H1 (cell line): Measurements from ENCODE around the gene TCF4. TPM values are rescaled to one million over a fixed set of nuclear protein-coding genes. Genes with fewer than 3 reads are reported as not detected.

Source experiments
- CTCF ChIA-PET: fragments of 300-600 bp; sonication (Branson Sonifier 250); formaldehyde crosslinking; loops from one replicate; lab custom pipeline; 2021; ENCODE audit not compliant: partially characterized antibody; lab: Charles Lee
- POLR2A ChIA-PET: fragments of 300-600 bp; sonication (Branson Sonifier 250); formaldehyde crosslinking; loops from one replicate; lab custom pipeline; 2021; ENCODE audit warnings: inconsistent platforms; ENCODE audit not compliant: partially characterized antibody; lab: Charles Lee
- DNase-seq, 2 experiments: peaks; one replicate each; pipeline versions ENCODE4 v3.0.0 to v3.0.0-alpha.2; 2010 to 2022; ENCODE audit warnings: low spot score in 2 of 2, low read depth in 1 of 2, mixed read lengths in 1 of 2
- FAIRE-seq: peaks from 2 replicates; lab custom pipeline; 2011; peaks lifted over from hg19 to GRCh38; lab: Jason Lieb, UNC
- H2AFZ ChIP-seq: 2 replicates; pipeline ENCODE4 v1.8.1; 2012; ENCODE audit warnings: low read length, inconsistent platforms
- H2AK5ac ChIP-seq: 2 replicates; pipeline ENCODE4 v1.6.1; 2013; ENCODE audit warnings: low read depth, low read length
- H2BK120ac ChIP-seq: replicated peaks from 2 replicates; pipeline ENCODE3; 2013; ENCODE audit warnings: low read depth, low read length, inconsistent platforms
- H2BK12ac ChIP-seq: 2 replicates; pipeline ENCODE4 v1.6.1; 2013; ENCODE audit warnings: low read depth, low read length
- H2BK15ac ChIP-seq: 2 replicates; pipeline ENCODE4 v1.6.1; 2013; ENCODE audit warnings: low read length
- H2BK20ac ChIP-seq: 2 replicates; pipeline ENCODE4 v1.6.1; 2013; ENCODE audit warnings: low read length
- H2BK5ac ChIP-seq: 2 replicates; pipeline ENCODE4 v1.6.1; 2013; ENCODE audit warnings: low read depth, low read length
- H3K14ac ChIP-seq: 2 replicates; pipeline ENCODE4 v1.6.1; 2013; ENCODE audit warnings: inconsistent platforms; ENCODE audit not compliant: insufficient read length
- H3K18ac ChIP-seq: 2 replicates; pipeline ENCODE4 v1.6.1; 2013; ENCODE audit warnings: low read length; ENCODE audit errors: extremely low read depth
- H3K23ac ChIP-seq: 2 replicates; pipeline ENCODE4 v1.6.1; 2013; ENCODE audit warnings: inconsistent platforms; ENCODE audit not compliant: insufficient read length
- H3K23me2 ChIP-seq: 2 replicates; pipeline ENCODE4 v1.6.1; 2013; ENCODE audit warnings: low read depth, low read length
- H3K27ac ChIP-seq: 2 replicates; pipeline ENCODE4 v1.6.1; 2011; ENCODE audit warnings: low read depth, low read length, inconsistent platforms
- H3K27me3 ChIP-seq, 4 experiments: replicated peaks in 1 of 4; 1 replicate in 1 of 4; 2 replicates in 3 of 4; pipeline versions ENCODE4 v1.6.1 to v1.8.1; 2011 to 2013; ENCODE audit warnings: low read length in 3 of 4, mild to moderate bottlenecking in 3 of 4, inconsistent platforms in 2 of 4, mixed read lengths in 2 of 4, moderate library complexity in 1 of 4; ENCODE audit not compliant: control insufficient read depth in 3 of 4, insufficient read depth in 3 of 4; ENCODE audit errors: extremely low read depth in 1 of 4
- H3K36me3 ChIP-seq, 4 experiments: 2 replicates each; pipeline versions ENCODE4 v1.6.1 to v1.8.1; 2011 to 2013; ENCODE audit warnings: mild to moderate bottlenecking in 4 of 4, low read length in 3 of 4, moderate library complexity in 2 of 4, control low read depth in 1 of 4, inconsistent platforms in 1 of 4; ENCODE audit not compliant: insufficient read depth in 4 of 4, control insufficient read depth in 2 of 4
- H3K4ac ChIP-seq: replicated peaks from 2 replicates; pipeline ENCODE3; 2013; ENCODE audit warnings: low read length, low read depth, mixed read lengths, inconsistent platforms; ENCODE audit not compliant: insufficient read length
- H3K4me1 ChIP-seq, 4 experiments: replicated peaks in 1 of 4; 1 replicate in 1 of 4; 2 replicates in 3 of 4; pipeline versions ENCODE4 v1.6.1 to v1.8.1; 2011 to 2013; ENCODE audit warnings: low read length in 3 of 4, inconsistent platforms in 2 of 4, mixed read lengths in 1 of 4; ENCODE audit not compliant: insufficient read depth in 4 of 4, control insufficient read depth in 3 of 4
- H3K4me2 ChIP-seq, 2 experiments: 2 replicates each; pipeline versions ENCODE4 v1.6.1 to v1.8.1; 2011 to 2013; ENCODE audit warnings: low read depth in 2 of 2, low read length in 2 of 2, control low read depth in 1 of 2, inconsistent platforms in 1 of 2, mild to moderate bottlenecking in 1 of 2; ENCODE audit not compliant: insufficient read depth in 1 of 2
- H3K4me3 ChIP-seq, 4 experiments: fragments of 200-600, 300-600 bp in 1 of 4; sonication (generic), shearing (Covaris generic), sonication (Bioruptor Twin) in 1 of 4; 2 replicates each; pipeline versions ENCODE4 v1.5.1 to v1.8.1; 2011 to 2016; ENCODE audit warnings: low read length in 4 of 4, low read depth in 3 of 4, control low read depth in 2 of 4, inconsistent platforms in 2 of 4, mild to moderate bottlenecking in 2 of 4, mixed read lengths in 1 of 4, moderate library complexity in 1 of 4; ENCODE audit not compliant: insufficient read depth in 2 of 4; ENCODE audit errors: extremely low read depth in 1 of 4
- H3K56ac ChIP-seq: replicated peaks from 2 replicates; pipeline ENCODE3; 2013; ENCODE audit warnings: low read depth, mild to moderate bottlenecking, mixed read lengths, low read length, inconsistent platforms; ENCODE audit not compliant: insufficient read length
- H3K79me1 ChIP-seq: 2 replicates; pipeline ENCODE4 v1.6.1; 2013; ENCODE audit warnings: low read depth, low read length, control low read depth
- H3K79me2 ChIP-seq, 2 experiments: 2 replicates each; pipeline versions ENCODE4 v1.6.1 to v1.8.1; 2012 to 2013; ENCODE audit warnings: low read length in 2 of 2, mild to moderate bottlenecking in 2 of 2, inconsistent platforms in 1 of 2; ENCODE audit not compliant: insufficient read depth in 2 of 2, control insufficient read depth in 1 of 2
- H3K9ac ChIP-seq, 4 experiments: replicated peaks in 1 of 4; 1 replicate in 1 of 4; 2 replicates in 3 of 4; pipeline versions ENCODE4 v1.6.1 to v1.8.1; 2011 to 2013; ENCODE audit warnings: low read depth in 3 of 4, low read length in 3 of 4, control low read depth in 2 of 4, mild to moderate bottlenecking in 2 of 4, moderate library complexity in 2 of 4, inconsistent platforms in 1 of 4; ENCODE audit errors: extremely low read depth in 1 of 4
- H3K9me3 ChIP-seq, 2 experiments: 2 replicates each; pipeline versions ENCODE4 v1.6.1 to v1.8.1; 2012 to 2013; ENCODE audit warnings: mild to moderate bottlenecking in 2 of 2, moderate library complexity in 2 of 2, control low read depth in 1 of 2, inconsistent platforms in 1 of 2, low read depth in 1 of 2, low read length in 1 of 2, mixed read lengths in 1 of 2; ENCODE audit not compliant: insufficient read depth in 2 of 2
- H4K20me1 ChIP-seq, 2 experiments: replicated peaks in 1 of 2; 2 replicates each; pipeline versions ENCODE3 to v1.8.1; 2011 to 2013; ENCODE audit warnings: inconsistent platforms in 2 of 2, low read length in 2 of 2, mild to moderate bottlenecking in 1 of 2; ENCODE audit not compliant: insufficient read depth in 2 of 2, control insufficient read depth in 1 of 2
- H4K5ac ChIP-seq: 2 replicates; pipeline ENCODE4 v1.6.1; 2013; ENCODE audit warnings: low read length, low read depth, mixed read lengths, inconsistent platforms; ENCODE audit not compliant: insufficient read length
- H4K8ac ChIP-seq: 2 replicates; pipeline ENCODE4 v1.8.0; 2013; ENCODE audit warnings: mild to moderate bottlenecking, moderate library complexity, low read length, inconsistent platforms; ENCODE audit not compliant: insufficient read depth; ENCODE audit errors: extremely low read depth
- H4K91ac ChIP-seq: replicated peaks from 2 replicates; pipeline ENCODE3; 2013; ENCODE audit warnings: low read length, mixed read lengths, inconsistent platforms; ENCODE audit not compliant: insufficient read length
- WGBS, 2 experiments: shearing (Covaris generic) in 1 of 2; methylation state at CpG; one replicate each; pipeline versions ENCODE4 v1.1.6 to v1.1.7; 2013 to 2015; ENCODE audit warnings: low lambda C conversion rate in 2 of 2, mixed read lengths in 2 of 2, inconsistent platforms in 1 of 2, low coverage in 1 of 2, missing lambda C conversion rate in 1 of 2; ENCODE audit not compliant: insufficient replicate concordance in 2 of 2, insufficient coverage in 1 of 2, insufficient read length in 1 of 2; ENCODE audit errors: extremely low coverage in 1 of 2, missing lambda C conversion rate in 1 of 2; 5-methylcytosine and 5-hydroxymethylcytosine counted together
- polyA plus RNA-seq, 7 experiments: library from polyadenylated mRNA; depleted of rRNA in 3 of 7; stranded (reverse) in 5 of 7; unstranded in 2 of 7; fragments of >200 nt in 5 of 7; fragments of 200-250 nt in 2 of 7; gene quantifications; 1 replicate in 5 of 7; 2 replicates in 1 of 7; 4 replicates in 1 of 7; pipeline versions ENCODE4 v1.2.1 to v1.2.3, GENCODE V29; 2011 to 2013; ENCODE audit warnings: missing spikeins in 2 of 7, mixed read lengths in 2 of 7
- total RNA-seq: library from RNA; stranded (reverse); fragmentation: NEBNext Ultra II Directional; extraction: Animal tissue kit (Norgen Biotek cat#: 25700); gene quantifications from 2 replicates; pipeline ENCODE4 v1.2.1, GENCODE V29; 2021

Gene TCF4
- total and polyA plus RNA-seq, 2 of the 8 experiments (the other 6 are each of a cell fraction or from before 2014, with no cell fraction given): 59.3 to 118 TPM

- H3K36me3 ChIP-seq: peaks cover 0 to 12% (median 0%) of the 10 kb centered on the region in 4 experiments; a peak in 1 of 8 replicates
- POLR2A ChIA-PET: no interaction called here
Observed at GRCh38 chr18:55443776-55444175, 144.2 kb downstream of the TCF4 start.

More at GRCh38 chr18:55443776-55444175, 144.2 kb downstream of the TCF4 start:
- peaks cover 7 to 79% of the 10 kb centered on the region in 2 experiments; a peak in 3 of 4 replicates for H3K79me2 ChIP-seq
- no peak overlapping the region for H3K27ac ChIP-seq
- no peak overlapping the region for H2BK120ac ChIP-seq
- H3K79me1 ChIP-seq: peaks cover 9% of the 10 kb centered on the region; the same call in 1 of the 2 replicates
- H3K27me3 ChIP-seq: no peaks in the 10 kb centered on the region
- H4K8ac ChIP-seq: no peak overlapping the region
- H4K91ac ChIP-seq: no peak overlapping the region
- CTCF ChIA-PET: interaction anchor here (0.8 to 2.8 kb wide), 4 partner anchors 9 to 338 kb away, joined by 3 to 9 read pairs (median 4); no protein-coding TSS in a partner anchor
- no peak overlapping the region for H4K5ac ChIP-seq
- no peak for DNase-seq
- H3K23ac ChIP-seq: no peak overlapping the region
- H2AFZ ChIP-seq: no peak overlapping the region
- FAIRE-seq: no peak
- H3K23me2 ChIP-seq: no peaks in the 10 kb centered on the region; the same call in 1 of the 2 replicates
- H3K4me2 ChIP-seq: no peak overlapping the region
- H2BK12ac ChIP-seq: no peak overlapping the region
- H3K14ac ChIP-seq: no peak overlapping the region
- no peak overlapping the region for H2BK20ac ChIP-seq
- H3K9me3 ChIP-seq: peaks cover 5 to 12% of the 10 kb centered on the region in 2 experiments; a peak in 3 of 4 replicates
- no peak overlapping the region for H3K56ac ChIP-seq
- no peak overlapping the region for H2BK15ac ChIP-seq
- no peak overlapping the region for H2BK5ac ChIP-seq
- H3K4me3 ChIP-seq: no peak overlapping the region
- no peak overlapping the region for H3K4ac ChIP-seq
- H4K20me1 ChIP-seq: peaks cover 1 to 2% of the 10 kb centered on the region in 2 experiments
- H3K4me1 ChIP-seq: peaks cover under 1 to 16% (median 10%) of the 10 kb centered on the region in 4 experiments
- no peak overlapping the region for H3K18ac ChIP-seq
- 96% methylated on average over 3 of the region's 3 CpGs; no CpG with 5 or more reads in 1 of the 2 experiments for WGBS, 2 experiments
- no peak overlapping the region; a peak in 1 of 7 replicates for H3K9ac ChIP-seq
- no peak overlapping the region for H2AK5ac ChIP-seq
